ENCODE measurements around the gene TRIM23. TPM values are rescaled to one million over a fixed set of nuclear protein-coding genes. Genes with fewer than 3 reads are reported as not detected.

The TRIM23 gene
- total and polyA plus RNA-seq, 2 of the 4 experiments (the other 2 are of a cell fraction) = 3.7 to 28.9 TPM

GRCh38 chr5:65654713-65655112 lies 30.6 kb upstream of the TRIM23 start:
- POLR2A ChIA-PET (ENCODE audit: unreplicated experiment) = no interaction called here

More at GRCh38 chr5:65654713-65655112, 30.6 kb upstream of the TRIM23 start:
- Histone ChIP-seq H3K27me3 (ENCODE audit: control insufficient read depth, insufficient read depth, low read length) (no peaks in the 10 kb centered on the region), H3K23ac (ENCODE audit: low read depth, low read length) (no peak overlapping the region), H3K4me2 (ENCODE audit: low read depth, low read length) (no peak overlapping the region), H2BK20ac (ENCODE audit: low read depth, low read length) (no peak overlapping the region), H3K9me1 (ENCODE audit: insufficient read depth, low read length) (peaks cover 3% of the 10 kb centered on the region; the same call in 1 of the 2 replicates), H3K36me3 (ENCODE audit: control insufficient read depth, insufficient read depth, low read length) (peaks cover 5% of the 10 kb centered on the region), H2AFZ (replicated peaks; ENCODE audit: low read length, poor library complexity) (no peak overlapping the region), H3K9ac (ENCODE audit: low read depth, low read length) (no peak overlapping the region), H4K91ac (ENCODE audit: insufficient read depth, low read depth, low read length) (no peak overlapping the region), H4K8ac (ENCODE audit: low read depth in 2 of 2, low read length in 2 of 2) (no peak overlapping the region), H3K27ac (ENCODE audit: insufficient read depth, low read length) (no peak overlapping the region), H4K20me1 (ENCODE audit: insufficient read depth, low read length) (no peaks in the 10 kb centered on the region), H3K18ac (ENCODE audit: low read depth, low read length) (no peak overlapping the region), H3K4me1 (ENCODE audit: control insufficient read depth, insufficient read depth, low read length) (no peaks in the 10 kb centered on the region), H3K14ac (replicated peaks; ENCODE audit: low read depth, low read length) (no peak overlapping the region), H2AK9ac (replicated peaks; ENCODE audit: low read depth, low read length, poor library complexity) (no peak overlapping the region), H2AK5ac (ENCODE audit: low read depth, low read length) (no peak overlapping the region), H2BK120ac (ENCODE audit: low read depth, low read length) (no peak overlapping the region), H4K5ac (ENCODE audit: low read depth, low read length) (no peak overlapping the region), H2BK5ac (ENCODE audit: low read depth, low read length, poor library complexity, severe bottlenecking) (no peak overlapping the region), H3K4ac (ENCODE audit: low read depth, low read length) (no peak overlapping the region), H3K4me3 (ENCODE audit: insufficient read depth, low read depth, low read length) (no peak overlapping the region), H3K9me3 (ENCODE audit: control insufficient read depth, insufficient read depth, low read length) (no peaks in the 10 kb centered on the region), H3K79me1 (ENCODE audit: low read depth in 1 of 2, low read length in 2 of 2) (peaks cover 0 to 4% of the 10 kb centered on the region in 2 experiments; a peak in 2 of 4 replicates), H3K56ac (ENCODE audit: extremely low read depth, insufficient read depth, low read length) (no peak overlapping the region), H2BK15ac (ENCODE audit: low read depth, low read length) (no peak overlapping the region)
- no CpG with 5 or more reads among the region's 2 CpGs for WGBS, 2 experiments (ENCODE audit: extremely low coverage in 2 of 2, insufficient read length in 1 of 2)
- intact Hi-C loops (cut with micrococcal nuclease) = no loop called here
- no peak for DNase-seq
- dilution Hi-C loops (cut with HindIII; ENCODE audit: low sequenced_read_pairs, unreplicated experiment) = no loop called here
- BruUV-seq (replicated peaks) = no TSS peak
- ATAC-seq (ENCODE audit: low read depth) = no peak
- in situ Hi-C loops (cut with MboI; ENCODE audit: low sequenced_read_pairs) = no loop called here
- no peak for TF ChIP-seq CHD1 (IDR thresholded peaks at IDR 0.05; ENCODE audit: low read depth, low read length)
- TF ChIP-seq POLR2A (IDR thresholded peaks at IDR 0.05; ENCODE audit: low read depth, low read length) = no peak
- no peak for TF ChIP-seq RAD21 (IDR thresholded peaks at IDR 0.05; ENCODE audit: low read length)
- TF ChIP-seq MXI1 (IDR thresholded peaks at IDR 0.05; ENCODE audit: borderline replicate concordance, low read depth, low read length) = no peak
- TF ChIP-seq NFE2L2 (IDR thresholded peaks at IDR 0.05; ENCODE audit: low read depth, low read length) = no peak
- no peak for TF ChIP-seq CEBPB (IDR thresholded peaks at IDR 0.05; ENCODE audit: low read depth, low read length)
- no peak for TF ChIP-seq SMC3 (IDR thresholded peaks at IDR 0.05; ENCODE audit: low read depth, low read length)
- TF ChIP-seq MAZ (IDR thresholded peaks at IDR 0.05; ENCODE audit: borderline replicate concordance, low read depth, low read length) = no peak
- no peak for TF ChIP-seq BHLHE40 (IDR thresholded peaks at IDR 0.05; ENCODE audit: low read depth, low read length)
- no peak for TF ChIP-seq RCOR1 (IDR thresholded peaks at IDR 0.05; ENCODE audit: insufficient replicate concordance, low read length)
- no peak for TF ChIP-seq ELK1 (IDR thresholded peaks at IDR 0.05; ENCODE audit: borderline replicate concordance, low read depth, low read length)
- TF ChIP-seq MAFK (IDR thresholded peaks at IDR 0.05; ENCODE audit: low read depth, low read length) = no peak
- no peak for TF ChIP-seq USF2 (IDR thresholded peaks at IDR 0.05; ENCODE audit: low read depth, low read length)
- TF ChIP-seq FOS (IDR thresholded peaks at IDR 0.05; ENCODE audit: low read depth, low read length) = no peak
- TF ChIP-seq CTCF (conservative IDR thresholded peaks at IDR 0.05; ENCODE audit: low read depth, low read length) = no peak
- no peak for TF ChIP-seq RFX5 (IDR thresholded peaks at IDR 0.05; ENCODE audit: low read depth, low read length)
- CTCF ChIA-PET = no interaction called here

Measured in IMR-90 (cell line).